MM.1S (cell line): ENCODE measurements around the gene FAXDC2.

Experiments used
- DNase-seq: peaks from one replicate; pipeline ENCODE4 v3.0.0-alpha.2; 2015
- H2AFZ ChIP-seq: fragments of 300-600 bp; sonication (generic); 2 replicates; pipeline ENCODE4 v1.6.0; 2016; ENCODE audit warnings: antibody characterized with exemption, low read length
- H3F3A ChIP-seq: fragments of 300-600 bp; sonication (generic); 2 replicates; pipeline ENCODE4 v1.6.1; 2016; ENCODE audit warnings: mild to moderate bottlenecking, antibody characterized with exemption, low read length, moderate library complexity, mixed read lengths; ENCODE audit not compliant: insufficient read depth
- H3K27ac ChIP-seq: fragments of 300-600 bp; sonication (generic); 2 replicates; pipeline ENCODE4 v1.5.1; 2016; ENCODE audit warnings: mild to moderate bottlenecking, low read length
- H3K27me3 ChIP-seq: fragments of 300-600 bp; sonication (generic); replicated peaks from 2 replicates; pipeline ENCODE4 v1.6.0; 2016; ENCODE audit warnings: low read length; ENCODE audit not compliant: insufficient read depth
- H3K36me3 ChIP-seq: fragments of 300-600 bp; sonication (generic); replicated peaks from 2 replicates; pipeline ENCODE4 v1.6.1; 2016; ENCODE audit warnings: mild to moderate bottlenecking, low read length, mixed read lengths; ENCODE audit not compliant: insufficient read depth
- H3K4me1 ChIP-seq: fragments of 300-600 bp; sonication (generic); 2 replicates; pipeline ENCODE4 v1.6.1; 2016; ENCODE audit warnings: low read length, mixed read lengths
- H3K4me2 ChIP-seq: fragments of 300-600 bp; sonication (generic); 2 replicates; pipeline ENCODE4 v1.6.0; 2016; ENCODE audit warnings: low read depth, low read length
- H3K4me3 ChIP-seq: fragments of 300-600 bp; sonication (generic); 2 replicates; pipeline ENCODE4 v1.5.1; 2016; ENCODE audit warnings: low read length, mixed read lengths
- H3K79me2 ChIP-seq: fragments of 300-600 bp; sonication (generic); 2 replicates; pipeline ENCODE4 v1.6.1; 2016; ENCODE audit warnings: mixed run types, low read length, mixed read lengths
- H3K9ac ChIP-seq: fragments of 300-600 bp; sonication (generic); 2 replicates; pipeline ENCODE4 v1.6.1; 2016; ENCODE audit warnings: low read length, mixed read lengths
- H3K9me2 ChIP-seq: fragments of 300-600 bp; sonication (generic); replicated peaks from 2 replicates; pipeline ENCODE4 v1.6.1; 2016; ENCODE audit warnings: mild to moderate bottlenecking, low read length, mixed read lengths; ENCODE audit not compliant: insufficient read depth
- H3K9me3 ChIP-seq: fragments of 300-600 bp; sonication (generic); replicated peaks from 2 replicates; pipeline ENCODE4 v1.6.1; 2016; ENCODE audit warnings: mild to moderate bottlenecking, low read length, mixed read lengths; ENCODE audit not compliant: insufficient read depth
- H4K20me1 ChIP-seq: fragments of 300-600 bp; sonication (generic); 2 replicates; pipeline ENCODE4 v1.6.1; 2016; ENCODE audit warnings: mild to moderate bottlenecking, low read length, moderate library complexity, mixed read lengths; ENCODE audit not compliant: insufficient read depth
- CTCF ChIP-seq: fragments of 300-600 bp; sonication (generic); IDR thresholded peaks from 2 replicates; pipeline ENCODE4 v1.5.1; 2016; ENCODE audit warnings: antibody characterized with exemption, low read length, mixed read lengths
- EZH2 ChIP-seq: fragments of 300-600 bp; sonication (generic); optimal IDR thresholded peaks from 2 replicates; pipeline ENCODE3; 2017; ENCODE audit warnings: low read depth, mild to moderate bottlenecking, antibody characterized with exemption, low read length, mixed read lengths
- EZH2phosphoT487 ChIP-seq: fragments of 300-600 bp; sonication (generic); IDR thresholded peaks from 2 replicates; pipeline ENCODE4 v1.6.1; 2018; ENCODE audit warnings: antibody characterized with exemption, low read length

The FAXDC2 gene

GRCh38 chr5:154860123-154860522, 9.7 kb upstream of the FAXDC2 start:
- Histone ChIP-seq H3K4me1 (peaks cover 25% of the 10 kb centered on the region), H3K9me3 (no peaks in the 10 kb centered on the region), H3K9me2 (no peaks in the 10 kb centered on the region), H3F3A (peaks cover 23% of the 10 kb centered on the region; the same call in 1 of the 2 replicates), H3K4me2 (peak overlapping the region; percentile 84), H3K36me3 (peaks cover 4% of the 10 kb centered on the region; the same call in 1 of the 2 replicates), H3K27me3 (no peaks in the 10 kb centered on the region), H3K4me3 (peak overlapping the region; percentile 88), H3K79me2 (peaks cover 67% of the 10 kb centered on the region), H3K27ac (no peak overlapping the region), H3K9ac (peak overlapping the region; percentile 85; the same call in 1 of the 2 replicates), H2AFZ (no peak overlapping the region), H4K20me1 (peaks cover 6% of the 10 kb centered on the region; the same call in 1 of the 2 replicates)
- no peak for DNase-seq
- TF ChIP-seq EZH2: no peak
- TF ChIP-seq CTCF: no peak
- TF ChIP-seq EZH2phosphoT487: no peak

- TF ChIP-seq EZH2 (no peak), CTCF (no peak), EZH2phosphoT487 (no peak)
- Histone ChIP-seq H3K27ac (peak overlapping the region; percentile 89; the same call in 1 of the 2 replicates), H3K9ac (peak overlapping the region; percentile 85), H3K4me3 (peak overlapping the region; percentile 88), H4K20me1 (peaks cover 6% of the 10 kb centered on the region; the same call in 1 of the 2 replicates), H3K4me1 (peaks cover 25% of the 10 kb centered on the region), H3K27me3 (no peaks in the 10 kb centered on the region), H3K9me3 (no peaks in the 10 kb centered on the region), H3K79me2 (peaks cover 58% of the 10 kb centered on the region), H3K9me2 (no peaks in the 10 kb centered on the region), H3K4me2 (peak overlapping the region; percentile 84), H3K36me3 (no peaks in the 10 kb centered on the region), H3F3A (peaks cover 23% of the 10 kb centered on the region; the same call in 1 of the 2 replicates), H2AFZ (peak overlapping the region; percentile 68)
- peak; percentile 30 for DNase-seq
These were observed 8.8 kb upstream of the FAXDC2 start for GRCh38 chr5:154858972-154859871.

- H3K9ac ChIP-seq: peak within 1 kb of the TSS; percentile 85
- H2AFZ ChIP-seq: peak within 1 kb of the TSS; percentile 68
- peak within 1 kb of the TSS; percentile 86 for H3K4me2 ChIP-seq
- H3F3A ChIP-seq: peaks cover 23% of the 10 kb centered on the region; the same call in 1 of the 2 replicates
- TF ChIP-seq CTCF (no peak), EZH2phosphoT487 (no peak), EZH2 (no peak)
- H3K36me3 ChIP-seq: no peaks in the 10 kb centered on the region
- H3K27me3 ChIP-seq: no peaks in the 10 kb centered on the region
- H3K27ac ChIP-seq: peak within 1 kb of the TSS; percentile 89
- H3K79me2 ChIP-seq: peaks cover 50% of the 10 kb centered on the region
- H3K9me3 ChIP-seq: no peaks in the 10 kb centered on the region
- H3K4me3 ChIP-seq: peak within 1 kb of the TSS; percentile 88
- peaks cover 24% of the 10 kb centered on the region for H3K4me1 ChIP-seq
- H3K9me2 ChIP-seq: no peaks in the 10 kb centered on the region
- peak; percentile 98 for DNase-seq
- H4K20me1 ChIP-seq: peaks cover 5% of the 10 kb centered on the region; the same call in 1 of the 2 replicates
These were observed 8.0 kb upstream of the FAXDC2 start, which contains the start of gene CNOT8 for GRCh38 chr5:154858297-154858971. Gene CNOT8, plus strand, starts transcription at chr5:154858627. Its CDS starts 4,652 bp downstream, at chr5:154863279.
